ENCODE data around the gene CCDC88C.
"Not testable (repeated sequence)": the region's sequence is repeated elsewhere in the genome, so short reads cannot be mapped to it uniquely, and the experiment has no call there.

CCDC88C gene, protein sequence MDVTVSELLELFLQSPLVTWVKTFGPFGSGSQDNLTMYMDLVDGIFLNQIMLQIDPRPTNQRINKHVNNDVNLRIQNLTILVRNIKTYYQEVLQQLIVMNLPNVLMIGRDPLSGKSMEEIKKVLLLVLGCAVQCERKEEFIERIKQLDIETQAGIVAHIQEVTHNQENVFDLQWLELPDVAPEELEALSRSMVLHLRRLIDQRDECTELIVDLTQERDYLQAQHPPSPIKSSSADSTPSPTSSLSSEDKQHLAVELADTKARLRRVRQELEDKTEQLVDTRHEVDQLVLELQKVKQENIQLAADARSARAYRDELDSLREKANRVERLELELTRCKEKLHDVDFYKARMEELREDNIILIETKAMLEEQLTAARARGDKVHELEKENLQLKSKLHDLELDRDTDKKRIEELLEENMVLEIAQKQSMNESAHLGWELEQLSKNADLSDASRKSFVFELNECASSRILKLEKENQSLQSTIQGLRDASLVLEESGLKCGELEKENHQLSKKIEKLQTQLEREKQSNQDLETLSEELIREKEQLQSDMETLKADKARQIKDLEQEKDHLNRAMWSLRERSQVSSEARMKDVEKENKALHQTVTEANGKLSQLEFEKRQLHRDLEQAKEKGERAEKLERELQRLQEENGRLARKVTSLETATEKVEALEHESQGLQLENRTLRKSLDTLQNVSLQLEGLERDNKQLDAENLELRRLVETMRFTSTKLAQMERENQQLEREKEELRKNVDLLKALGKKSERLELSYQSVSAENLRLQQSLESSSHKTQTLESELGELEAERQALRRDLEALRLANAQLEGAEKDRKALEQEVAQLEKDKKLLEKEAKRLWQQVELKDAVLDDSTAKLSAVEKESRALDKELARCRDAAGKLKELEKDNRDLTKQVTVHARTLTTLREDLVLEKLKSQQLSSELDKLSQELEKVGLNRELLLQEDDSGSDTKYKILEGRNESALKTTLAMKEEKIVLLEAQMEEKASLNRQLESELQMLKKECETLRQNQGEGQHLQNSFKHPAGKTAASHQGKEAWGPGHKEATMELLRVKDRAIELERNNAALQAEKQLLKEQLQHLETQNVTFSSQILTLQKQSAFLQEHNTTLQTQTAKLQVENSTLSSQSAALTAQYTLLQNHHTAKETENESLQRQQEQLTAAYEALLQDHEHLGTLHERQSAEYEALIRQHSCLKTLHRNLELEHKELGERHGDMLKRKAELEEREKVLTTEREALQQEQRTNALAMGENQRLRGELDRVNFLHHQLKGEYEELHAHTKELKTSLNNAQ (N-terminal part only)

DNA sequence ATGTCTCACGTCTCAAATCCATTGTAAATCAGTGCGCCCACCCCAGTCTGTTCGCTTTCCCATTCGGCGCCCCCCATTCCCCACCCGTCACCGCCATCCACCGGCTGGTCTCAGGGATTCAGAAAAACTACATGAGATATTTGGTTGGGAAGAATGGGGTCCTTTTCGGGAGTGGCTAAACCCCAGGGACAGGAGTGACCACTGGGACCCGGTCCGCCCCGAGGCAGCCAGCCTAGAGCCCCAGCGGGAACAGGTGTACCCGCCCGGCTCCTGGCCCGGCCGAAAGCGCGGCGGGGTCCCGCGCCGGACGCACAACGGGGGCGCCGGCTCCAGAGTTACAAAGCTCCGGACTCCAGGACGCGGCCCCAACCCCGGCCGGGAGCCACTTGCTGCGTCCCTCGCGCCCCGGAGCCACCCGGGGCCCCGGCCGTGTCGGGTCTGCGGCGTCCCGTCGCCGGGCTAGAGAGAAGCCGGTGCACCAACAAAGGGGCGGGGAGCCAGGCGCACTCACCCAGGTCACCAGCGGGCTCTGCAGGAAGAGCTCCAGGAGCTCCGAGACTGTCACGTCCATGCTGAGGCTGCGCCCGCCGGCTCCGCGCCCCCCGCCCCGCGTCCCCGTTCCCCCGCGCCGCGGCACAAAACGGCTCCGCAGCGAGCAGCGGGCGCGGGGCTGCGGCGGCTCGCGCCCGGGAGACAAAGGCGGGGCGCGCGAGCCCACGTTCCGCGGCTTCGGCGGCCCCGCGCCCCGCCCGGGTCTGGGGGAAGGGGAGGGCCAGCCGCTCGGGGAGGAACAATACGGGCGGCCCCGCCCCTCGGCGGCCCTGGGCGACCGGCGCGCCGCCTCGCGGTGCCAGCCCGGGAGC, at the start of gene CCDC88C:
Gene CCDC88C, minus strand, starts transcription at position 701 of the 863 bp plus-strand sequence. Its CDS starts 130 bp downstream, at position 571.
- peak; percentile 78 for DNase-seq

DNA sequence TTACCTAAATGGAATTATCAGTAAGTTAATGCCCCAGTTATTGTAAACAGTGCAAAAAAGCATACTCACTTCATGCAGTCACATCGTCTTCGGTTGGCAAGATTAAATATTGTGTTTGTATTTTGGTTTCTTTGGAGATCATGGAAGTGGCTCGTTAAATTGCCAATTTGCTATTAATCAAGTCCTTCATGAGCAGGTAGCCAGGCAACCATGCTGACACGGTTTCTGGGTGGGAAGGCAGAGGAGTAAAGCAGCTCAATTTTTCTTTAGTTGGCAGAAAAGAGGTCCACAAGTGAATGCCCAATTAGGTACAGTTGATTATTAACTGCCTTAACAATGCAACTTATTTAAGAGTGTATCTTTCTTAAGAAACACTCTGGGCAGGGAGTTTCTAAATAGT, 48.6 kb upstream of the CCDC88C start:
- DNase-seq, result no peak

DNA sequence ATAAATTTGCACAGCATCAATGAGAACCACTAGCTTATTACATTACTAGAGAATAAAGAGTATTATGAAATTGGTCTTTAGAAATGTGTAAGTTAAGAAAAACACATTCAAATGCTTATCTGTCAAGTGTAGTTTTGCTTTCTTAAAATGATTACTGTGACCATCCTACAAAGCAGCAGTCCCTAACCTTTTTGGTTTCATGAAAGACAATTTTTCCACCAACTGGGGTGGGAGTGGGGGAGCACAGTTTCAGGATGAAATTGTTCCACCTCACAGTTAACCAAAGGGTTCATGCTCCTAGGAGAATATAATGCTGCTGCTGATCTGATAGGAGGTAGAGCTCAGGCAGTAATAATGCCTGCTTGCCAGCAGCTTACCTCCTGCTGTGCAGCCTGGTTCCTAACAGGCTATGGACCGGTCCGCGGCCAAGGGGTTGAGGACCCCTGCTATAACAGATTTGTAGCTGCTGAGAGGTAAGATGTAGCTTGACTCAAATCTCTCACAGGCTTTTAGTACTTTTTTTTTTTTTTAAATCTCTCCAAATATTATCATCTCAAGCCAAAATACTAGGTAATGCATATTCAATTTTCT, 47.1 kb upstream of the CCDC88C start:
- DNase-seq, result peak; percentile 49

DNA sequence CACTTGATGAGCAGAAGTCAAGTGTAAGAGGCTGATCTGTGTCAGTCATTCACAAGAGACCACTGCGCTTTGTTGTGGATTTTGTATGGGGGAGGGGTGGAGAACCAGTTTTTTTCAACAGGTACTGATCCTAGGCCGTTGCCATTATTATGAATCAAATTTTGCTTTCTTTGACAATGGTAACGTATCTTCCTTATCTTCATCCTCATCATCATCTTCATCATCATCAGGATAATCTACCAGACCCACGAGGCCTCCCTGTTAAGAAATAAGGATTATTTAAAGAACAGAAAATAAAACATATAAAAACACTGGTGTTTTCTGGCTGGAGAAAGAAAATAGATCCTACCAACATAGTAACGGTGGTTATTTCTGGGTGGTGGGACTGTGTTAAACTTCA, 41.0 kb upstream of the CCDC88C start:
- no peak for DNase-seq

DNA sequence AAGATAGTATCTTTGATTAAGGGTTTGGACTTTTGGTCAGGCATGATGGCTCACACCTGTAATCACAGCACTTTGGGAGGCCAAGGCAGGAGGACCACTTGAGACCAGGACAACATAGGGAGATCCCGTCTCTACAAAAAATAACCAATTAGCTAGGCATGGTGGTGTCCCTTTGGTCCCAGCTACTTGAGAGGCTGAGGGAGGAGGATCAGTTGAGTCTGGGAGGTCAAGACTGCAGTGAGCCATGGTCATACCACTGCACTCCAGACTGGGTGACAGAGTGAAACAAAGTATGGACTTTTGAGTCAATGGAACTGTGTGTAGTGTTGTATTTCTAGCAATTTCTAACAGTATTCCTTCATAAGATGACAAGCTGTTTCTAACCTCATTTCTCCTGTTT, 38.7 kb upstream of the CCDC88C start:
- no peak for DNase-seq

DNA sequence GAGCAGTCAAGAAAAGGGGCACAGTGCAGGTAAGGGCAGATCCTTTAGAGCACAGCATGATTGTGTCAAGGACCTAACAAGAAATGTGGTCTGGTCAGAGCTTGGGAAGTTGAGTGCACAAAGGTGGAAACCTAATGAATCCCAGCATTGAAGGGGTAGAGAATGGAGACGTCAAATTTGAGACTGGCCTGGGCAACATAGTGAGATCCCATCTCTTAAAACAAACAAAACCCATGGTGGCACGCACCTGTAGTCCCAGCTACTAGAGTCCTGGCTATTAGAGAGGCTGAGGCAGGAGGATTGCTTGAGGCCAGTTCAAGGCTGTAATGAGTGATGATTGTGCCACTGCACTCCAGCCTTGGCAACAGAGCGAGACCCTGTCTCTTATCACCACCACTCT, 37.0 kb upstream of the CCDC88C start:
- no peak for DNase-seq

DNA sequence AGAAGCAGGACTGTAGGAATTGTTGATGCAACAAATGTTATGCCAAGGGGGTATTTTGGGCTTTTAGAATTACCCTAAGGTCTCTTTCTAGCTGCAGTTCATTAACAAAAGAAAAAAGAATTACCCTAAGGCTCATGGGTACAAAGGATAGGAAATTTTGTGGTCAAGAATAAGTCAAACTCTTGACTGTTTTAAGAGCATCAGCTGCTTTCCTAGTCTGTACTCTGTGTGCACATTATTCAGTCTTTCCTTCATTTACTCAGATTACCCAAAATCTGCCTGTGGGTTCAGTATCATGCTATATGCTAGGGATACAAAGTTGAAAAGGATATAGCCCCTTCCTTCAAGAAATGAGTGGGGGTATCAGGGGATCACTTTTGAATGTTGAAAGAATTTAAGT, 36.5 kb upstream of the CCDC88C start:
- DNase-seq, result no peak

DNA sequence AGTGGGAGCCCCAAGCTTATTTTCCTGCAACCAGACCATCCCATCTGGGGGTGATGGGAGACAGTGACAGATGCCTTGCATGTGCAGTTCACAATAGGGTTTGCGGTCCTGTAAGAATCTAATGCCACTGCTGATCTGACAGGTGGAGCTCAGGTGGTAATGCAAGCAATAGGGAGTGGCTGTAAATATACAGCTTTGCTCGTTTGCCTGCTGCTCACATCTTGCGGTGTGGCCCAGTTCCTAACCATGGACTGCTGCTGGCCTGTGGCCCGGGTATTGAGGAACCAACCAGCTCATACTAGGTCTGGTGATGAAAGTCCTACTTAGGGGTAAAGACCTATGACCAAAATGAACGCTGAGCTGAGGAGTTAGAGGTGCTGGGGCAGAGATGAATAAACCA, 36.1 kb upstream of the CCDC88C start:
- DNase-seq, result no peak

DNA sequence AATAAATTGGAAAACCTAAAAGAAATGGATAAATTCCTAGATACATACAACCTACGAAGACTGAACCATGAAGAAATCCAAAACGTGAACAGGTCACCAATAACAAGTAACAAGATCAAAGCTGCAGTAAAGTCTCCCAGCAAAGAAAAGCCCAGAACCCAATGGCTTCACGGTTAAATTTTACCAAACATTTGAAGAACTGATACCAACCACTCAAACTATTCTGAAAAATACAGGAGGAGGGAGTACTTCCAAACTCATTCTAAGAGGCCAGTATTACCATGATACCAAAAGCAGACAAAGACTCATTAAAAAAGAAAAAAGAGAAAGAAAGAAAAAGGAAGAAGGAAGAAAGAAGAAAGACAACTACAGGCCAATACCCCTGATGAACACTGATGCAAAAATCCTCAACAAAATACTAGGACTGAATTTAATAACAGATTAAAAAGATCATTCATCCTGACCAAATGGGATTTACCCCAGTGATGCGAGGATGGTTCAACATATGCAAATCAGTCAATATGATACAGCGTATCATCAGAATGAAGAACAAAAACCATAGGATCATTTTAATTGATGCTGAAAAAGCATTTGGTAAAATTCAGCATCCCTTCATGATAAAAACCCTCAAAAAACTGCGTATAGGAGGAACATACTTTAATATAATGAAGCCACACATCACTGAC, 26.9 kb upstream of the CCDC88C start:
- no peak for DNase-seq

DNA sequence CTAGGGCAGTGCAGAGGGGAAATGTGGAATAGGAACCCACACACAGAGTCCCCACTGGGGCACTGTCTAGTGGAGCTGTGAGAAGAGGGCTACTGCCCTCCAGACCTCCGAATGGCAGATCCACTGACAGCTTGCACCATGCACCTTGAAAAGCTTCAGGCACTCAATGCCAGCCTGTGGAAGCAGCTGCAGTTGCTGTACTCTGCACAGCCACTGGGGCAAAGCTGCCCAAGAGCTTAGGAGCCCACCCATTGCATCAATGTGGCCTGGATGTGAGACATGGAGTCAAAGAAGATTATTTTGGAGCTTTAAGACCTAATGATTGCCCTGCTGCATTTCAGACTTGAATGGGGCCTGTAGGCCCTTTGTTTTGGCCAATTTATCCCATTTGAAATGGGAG, 21.7 kb upstream of the CCDC88C start:
- DNase-seq, result no peak

DNA sequence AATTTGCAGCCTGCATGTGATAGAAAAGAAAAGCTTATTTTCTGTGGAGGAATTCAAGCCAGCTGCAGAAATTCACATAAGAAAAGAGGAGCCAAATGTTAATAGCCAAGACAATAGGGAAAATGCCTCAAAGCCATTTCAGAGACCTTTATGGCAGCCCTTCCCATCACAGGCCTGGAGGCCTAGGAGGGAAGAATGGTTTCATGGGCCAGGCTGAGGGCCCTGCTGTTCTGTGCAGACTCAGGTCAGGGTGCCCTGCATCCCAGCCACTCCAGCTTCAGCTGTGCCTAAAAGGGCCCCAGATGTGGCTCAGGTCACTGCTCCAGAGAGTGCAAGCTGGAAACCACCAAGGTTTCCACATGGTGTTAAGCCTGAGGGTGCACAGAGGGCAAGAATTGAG, 21.2 kb upstream of the CCDC88C start:
- no peak for DNase-seq

DNA sequence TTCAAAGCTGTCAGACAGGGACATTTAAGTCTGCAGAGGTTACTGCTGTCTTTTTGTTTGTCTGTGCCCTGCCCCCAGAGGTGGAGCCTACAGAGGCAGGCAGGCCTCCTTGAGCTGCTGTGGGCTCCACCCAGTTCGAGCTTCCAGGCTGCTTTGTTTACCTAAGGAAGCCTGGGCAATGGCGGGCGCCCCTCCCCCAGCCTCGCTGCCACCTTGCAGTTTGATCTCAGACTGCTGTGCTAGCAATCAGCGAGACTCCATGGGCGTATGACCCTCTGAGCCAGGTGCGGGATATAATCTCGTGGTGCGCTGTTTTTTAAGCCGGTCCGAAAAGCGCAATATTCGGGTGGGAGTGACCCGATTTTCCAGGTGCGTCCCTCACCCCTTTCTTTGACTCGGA, 18.6 kb upstream of the CCDC88C start:
- not testable (repeated sequence) for DNase-seq

DNA sequence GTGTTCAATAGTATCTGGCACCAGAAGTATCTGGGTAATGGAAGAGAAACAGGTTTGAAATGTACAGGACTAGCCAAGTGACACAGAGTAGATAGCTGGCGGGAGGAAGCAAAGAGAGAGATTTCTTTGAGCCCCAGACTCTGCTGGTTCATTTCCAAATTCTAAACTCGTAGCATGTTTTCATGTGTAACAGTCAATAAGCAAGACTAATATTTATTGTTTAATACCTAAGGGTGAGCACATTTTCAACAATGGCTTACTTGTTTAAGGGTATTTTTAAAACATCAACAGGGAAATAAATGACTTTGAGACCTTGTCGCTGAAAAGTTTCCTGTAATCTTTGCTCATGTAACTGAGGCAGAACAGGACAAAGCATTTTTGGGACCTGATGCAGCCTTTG, 11.8 kb upstream of the CCDC88C start:
- DNase-seq, result no peak

DNA sequence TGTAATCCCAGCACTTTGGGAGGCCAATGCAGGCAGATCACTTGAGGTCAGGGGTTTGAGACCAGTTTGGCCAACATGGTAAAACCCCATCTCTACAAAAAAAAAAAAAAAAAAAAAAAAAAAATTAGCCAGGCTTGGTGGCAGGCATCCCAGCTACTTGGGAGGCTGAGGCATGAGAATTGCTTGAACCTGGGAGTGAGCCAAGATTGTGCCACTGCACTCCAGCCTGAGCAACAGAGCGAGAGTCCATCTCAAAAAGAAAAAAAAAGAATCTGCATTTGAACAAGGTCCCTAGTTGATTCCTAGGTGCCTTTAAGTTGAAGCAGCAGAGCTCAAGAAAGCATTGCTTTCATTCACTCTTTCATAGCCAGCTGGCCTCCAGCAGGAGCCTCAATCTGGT, 11.3 kb upstream of the CCDC88C start:
- not testable (repeated sequence) for DNase-seq

DNA sequence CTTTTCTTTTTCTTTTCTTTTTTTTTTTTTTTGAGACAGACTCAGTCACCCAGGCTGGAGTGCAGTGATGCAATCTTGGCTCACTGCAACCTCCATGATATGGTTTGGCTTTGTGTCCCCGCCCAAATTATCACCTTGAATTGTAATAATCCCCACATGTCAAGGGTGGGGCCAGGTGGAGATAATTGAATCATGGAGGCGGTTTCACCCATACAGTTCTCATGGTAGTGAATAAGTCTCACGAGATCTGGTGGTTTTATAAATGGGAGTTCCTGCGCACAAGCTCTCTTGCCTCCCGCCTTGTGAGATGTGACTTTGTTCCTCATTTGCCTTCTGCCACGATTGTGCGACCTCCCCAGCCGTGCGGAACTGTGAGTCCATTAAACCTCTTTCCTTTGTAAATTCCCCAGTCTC, 7.9 kb upstream of the CCDC88C start:
- not testable (repeated sequence) for DNase-seq

DNA sequence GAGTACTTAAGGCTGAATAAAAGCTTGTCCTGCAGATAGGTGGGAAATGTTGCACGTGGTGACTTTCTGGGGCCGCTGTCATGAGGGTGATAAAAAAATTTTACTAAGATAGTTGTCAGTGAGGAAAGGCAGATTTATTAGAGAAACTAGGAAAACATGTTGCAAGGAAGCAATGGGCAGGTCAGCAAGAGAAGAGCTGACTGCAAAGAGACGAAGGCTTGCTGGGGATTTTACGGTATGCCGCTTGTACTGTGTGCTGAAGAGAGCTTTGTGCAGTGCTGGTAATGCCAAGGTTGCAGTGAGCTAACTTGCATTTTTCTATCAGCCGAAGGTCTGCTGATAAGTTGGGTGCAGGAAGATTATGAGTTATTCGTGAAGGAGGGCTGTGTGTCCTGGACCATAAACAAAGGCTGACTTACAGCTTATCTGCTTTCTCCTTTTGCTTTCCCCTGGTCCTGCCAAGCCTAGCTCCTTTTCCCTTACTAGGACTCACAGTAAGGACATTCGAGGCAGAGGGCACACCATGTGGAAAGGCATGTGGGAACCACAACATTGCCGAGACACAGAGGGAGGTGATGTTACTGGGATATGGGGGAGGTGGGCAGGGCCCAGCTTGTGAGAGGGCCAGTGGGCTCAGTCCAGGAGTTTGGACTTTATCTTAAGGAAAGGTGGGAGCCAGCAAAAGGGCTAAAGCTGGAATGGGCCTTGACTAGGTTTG, 7.4 kb upstream of the CCDC88C start:
- DNase-seq, result no peak

DNA sequence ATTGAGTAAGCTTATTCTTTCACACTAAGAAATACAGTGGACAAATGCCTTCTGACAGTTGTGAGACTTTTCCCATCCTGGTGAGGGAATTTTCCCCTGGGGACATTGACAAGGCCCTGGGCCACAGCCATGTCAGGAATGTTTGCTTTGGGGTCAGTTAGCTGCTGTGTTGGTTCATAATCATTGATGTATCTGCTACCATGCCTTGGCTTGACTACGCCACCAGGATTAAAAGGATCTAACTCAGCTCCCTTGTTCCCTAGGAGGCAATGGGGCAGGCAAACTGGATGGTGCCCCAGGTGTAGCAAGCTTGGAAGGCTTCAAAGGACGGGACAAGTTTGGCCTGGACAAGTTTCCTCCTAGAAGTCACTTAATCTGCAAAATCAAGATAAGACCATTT, 3.1 kb upstream of the CCDC88C start:
- no peak for DNase-seq

DNA sequence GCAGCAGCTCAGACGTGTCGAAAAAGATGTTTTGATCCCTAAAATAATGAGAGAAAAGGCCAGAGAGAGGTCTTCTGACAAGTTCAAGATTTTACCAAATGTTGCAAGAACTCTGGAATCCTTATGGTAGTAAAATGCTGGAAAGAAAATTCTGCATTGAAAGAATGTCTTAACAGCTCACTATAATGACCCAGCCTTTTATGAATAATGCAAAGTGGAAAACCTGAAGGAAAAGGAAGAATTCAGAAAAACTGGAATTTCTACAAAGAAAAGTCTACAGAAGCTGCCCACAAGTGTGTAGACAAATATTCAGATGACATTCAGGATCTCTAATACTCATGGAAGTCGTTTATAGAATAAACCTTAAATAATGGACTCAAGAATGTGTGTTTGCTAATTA, 1.8 kb upstream of the CCDC88C start:
- DNase-seq, result no peak

DNA sequence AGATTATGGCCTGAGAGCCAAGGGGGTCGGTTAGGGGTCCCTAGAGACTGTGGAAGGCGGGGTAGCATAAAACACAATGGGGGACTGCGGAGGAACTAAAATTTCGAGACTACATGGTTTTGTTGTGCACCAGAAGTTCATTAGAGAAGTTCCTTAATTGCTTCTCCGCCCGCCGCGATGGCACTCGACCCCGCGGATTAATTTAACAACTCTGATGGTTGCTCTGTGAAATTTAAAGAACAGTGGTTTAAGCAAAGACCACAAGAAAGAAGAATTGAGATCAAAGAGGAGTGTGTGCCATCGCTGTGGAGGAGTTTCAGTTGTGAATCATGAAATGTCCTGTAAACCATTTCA, 1.4 kb upstream of the CCDC88C start:
- no peak for DNase-seq

DNA sequence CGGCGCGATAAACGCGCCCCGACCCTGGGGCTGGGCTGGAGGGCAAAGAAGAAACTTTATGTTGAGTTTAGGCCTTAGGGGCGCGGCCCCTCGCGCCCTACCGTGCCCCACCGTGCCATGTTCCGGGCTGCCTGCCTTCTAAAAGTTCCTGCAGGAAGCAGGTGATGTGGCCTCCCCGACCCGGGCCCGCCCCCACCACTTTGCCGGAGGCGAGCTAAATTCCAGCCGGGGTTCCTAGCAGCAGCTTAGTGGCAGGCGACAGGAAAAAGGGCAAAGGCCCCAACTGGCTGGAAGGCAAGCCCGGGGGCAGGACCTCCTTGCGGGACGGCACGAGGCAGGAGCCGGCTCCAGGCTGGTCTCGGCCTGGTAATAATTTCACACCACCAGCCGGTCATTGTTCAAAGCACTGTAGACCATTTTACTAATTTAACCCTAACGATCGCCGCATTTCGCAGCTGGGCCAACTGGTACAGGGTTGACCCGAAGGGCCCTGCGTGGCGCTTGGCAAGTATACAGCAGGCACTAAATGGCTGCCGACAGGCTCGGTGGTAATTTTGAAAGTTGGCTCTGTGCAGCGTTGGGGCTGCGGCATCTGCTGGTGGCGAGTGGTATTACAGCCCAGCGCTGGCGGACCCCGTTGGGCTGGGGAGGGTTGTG, 895 bp upstream of the CCDC88C start:
- peak; percentile 94 for DNase-seq

All from stimulated activated CD8-positive, alpha-beta memory T cell treated with anti-CD3 and anti-CD28 coated beads, Interleukin-4, amount 100 ng/mL, for 48 hours (primary cell).